ENCODE measurements around the gene TGFBR3L. TPM values are rescaled to one million over a fixed set of nuclear protein-coding genes. Genes with fewer than 3 reads are reported as not detected.
A peak's percentile ranks its signal among the peaks of the same experiment; 100 is the strongest.

Gene TGFBR3L
- total RNA-seq, 2 donors from 2014 or later = 9.9 TPM; not detected in 1

DNA sequence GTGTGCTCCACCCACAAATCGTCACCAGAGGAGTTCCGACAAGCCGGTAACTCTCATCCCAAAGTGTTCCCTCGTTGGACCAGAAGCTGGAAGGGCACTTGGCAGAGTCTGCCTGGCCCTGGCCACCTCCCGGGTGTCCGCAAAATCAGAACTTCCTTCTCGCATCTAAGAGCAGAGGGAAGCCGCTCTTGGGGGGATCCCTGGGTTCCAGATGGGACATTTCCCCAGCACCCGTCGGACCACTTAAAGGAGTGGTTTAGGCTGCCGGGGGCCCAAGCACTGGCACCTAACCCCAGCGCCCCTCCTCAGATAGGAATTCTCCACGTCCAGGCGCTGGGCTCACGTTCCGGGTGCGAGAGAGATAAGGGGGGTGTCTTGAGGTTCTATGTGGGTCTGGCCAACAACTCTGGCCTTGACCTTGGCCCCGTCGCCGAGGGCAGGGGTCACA is 11.8 kb upstream of the TGFBR3L start:
- no peaks in the 10 kb centered on the region for H3K36me3 ChIP-seq (replicated peaks in 1 of 2; ENCODE audit: insufficient read depth in 1 of 2, low read depth in 2 of 2)
- H3K27me3 ChIP-seq = no peaks in the 10 kb centered on the region
- peak overlapping the region; percentile 46 to 52 for H3K4me3 ChIP-seq
- peaks cover 53% of the 10 kb centered on the region for H3K4me1 ChIP-seq
- intact Hi-C loops (cut with DNase I) = loop anchor here (10.0 kb wide), 1 partner anchor 48 kb away; no protein-coding TSS in a partner anchor
- DNase-seq (peak in 2 of 4 donors; percentile 42 to 46), ATAC-seq (no peak)
- TF ChIP-seq POLR2A (IDR thresholded peaks at IDR 0.05) (no peak), CTCF (IDR thresholded peaks at IDR 0.05) (no peak)
- peak overlapping the region; percentile 72 to 91 (median 88) for H3K27ac ChIP-seq
- WGBS, 2 donors = 7 to 10% methylated on average over 4 to 20 of the region's 20 CpGs
- no peaks in the 10 kb centered on the region for H3K9me3 ChIP-seq

GRCh38 chr19:7903244-7904073 is 11.2 kb upstream of the TGFBR3L start, which contains the start of gene MAP2K7:
Gene MAP2K7, plus strand, starts transcription at chr19:7903877. Its CDS starts 68 bp downstream, at chr19:7903945.
- H3K36me3 ChIP-seq (replicated peaks in 1 of 2; ENCODE audit: insufficient read depth in 1 of 2, low read depth in 2 of 2) = no peaks in the 10 kb centered on the region
- WGBS, 2 donors = 0% methylated on average over 4 to 81 of the region's 89 CpGs
- H3K4me1 ChIP-seq = peaks cover 53% of the 10 kb centered on the region
- peak within 1 kb of the TSS; percentile 86 to 91 (median 89) for H3K27ac ChIP-seq
- peak; percentile 92 for ATAC-seq
- TF ChIP-seq CTCF (IDR thresholded peaks at IDR 0.05) (peak; percentile 11 to 84 (median 46)), POLR2A (IDR thresholded peaks at IDR 0.05) (peak; percentile 60 to 91 (median 90))
- DNase-seq = peak; percentile 99 to 100 (median 100)
- intact Hi-C loops (cut with DNase I) = loop anchor here (10.0 kb wide), 1 partner anchor 49 kb away; no protein-coding TSS in a partner anchor
- peak within 1 kb of the TSS; percentile 57 to 88 for H3K4me3 ChIP-seq
- no peaks in the 10 kb centered on the region for H3K27me3 ChIP-seq
- H3K9me3 ChIP-seq = no peaks in the 10 kb centered on the region

- H3K27me3 ChIP-seq = no peaks in the 10 kb centered on the region
- H3K4me3 ChIP-seq = peak overlapping the region; percentile 57 to 88
- DNase-seq = peak in 3 of 4 donors; percentile 50 to 60 (median 55)
- H3K36me3 ChIP-seq (replicated peaks in 1 of 2; ENCODE audit: insufficient read depth in 1 of 2, low read depth in 2 of 2) = no peaks in the 10 kb centered on the region
- ATAC-seq = peak; percentile 41
- WGBS, 2 donors = 9 to 45% methylated on average over 8 to 41 of the region's 68 CpGs
- H3K9me3 ChIP-seq = no peaks in the 10 kb centered on the region
- peaks cover 53% of the 10 kb centered on the region for H3K4me1 ChIP-seq
- TF ChIP-seq CTCF (IDR thresholded peaks at IDR 0.05) (no peak), POLR2A (IDR thresholded peaks at IDR 0.05) (no peak)
- peak overlapping the region; percentile 76 to 91 (median 88) for H3K27ac ChIP-seq
- intact Hi-C loops (cut with DNase I) = loop anchor here (10.0 kb wide), 1 partner anchor 50 kb away; no protein-coding TSS in a partner anchor
Measured at GRCh38 chr19:7904074-7905020, 10.3 kb upstream of the TGFBR3L start.

- no peak for ATAC-seq
- Histone ChIP-seq H3K9me3 (no peaks in the 10 kb centered on the region), H3K36me3 (replicated peaks in 1 of 2; ENCODE audit: insufficient read depth in 1 of 2, low read depth in 2 of 2) (peaks cover 0 to 3% of the 10 kb centered on the region in 2 donors), H3K27me3 (no peaks in the 10 kb centered on the region), H3K4me1 (peaks cover 53% of the 10 kb centered on the region), H3K27ac (no peak overlapping the region), H3K4me3 (no peak overlapping the region)
- WGBS, 2 donors = 55 to 65% methylated on average over 8 to 9 of the region's 10 CpGs
- peak in 1 of 4 donors; percentile 13 for DNase-seq
- intact Hi-C loops (cut with DNase I) = loop anchor here (10.0 kb wide), 1 partner anchor 50 kb away; no protein-coding TSS in a partner anchor
- TF ChIP-seq CTCF (IDR thresholded peaks at IDR 0.05) (no peak), POLR2A (IDR thresholded peaks at IDR 0.05) (no peak)
Measured at GRCh38 chr19:7905268-7905667, 9.4 kb upstream of the TGFBR3L start.

Data from body of pancreas (tissue), 4 donors.